NCI-H1092 treated with DMSO at 0.1 percent for 48 hours (cell line): ENCODE measurements around the gene ZNF189.
A peak's percentile ranks its signal among the peaks of the same experiment; 100 is the strongest.

ENCODE experiments used
- DNase-seq: peaks from one replicate; lab custom pipeline; 2025; lab: John Stamatoyannopoulos, UW

ZNF189 gene

DNA sequence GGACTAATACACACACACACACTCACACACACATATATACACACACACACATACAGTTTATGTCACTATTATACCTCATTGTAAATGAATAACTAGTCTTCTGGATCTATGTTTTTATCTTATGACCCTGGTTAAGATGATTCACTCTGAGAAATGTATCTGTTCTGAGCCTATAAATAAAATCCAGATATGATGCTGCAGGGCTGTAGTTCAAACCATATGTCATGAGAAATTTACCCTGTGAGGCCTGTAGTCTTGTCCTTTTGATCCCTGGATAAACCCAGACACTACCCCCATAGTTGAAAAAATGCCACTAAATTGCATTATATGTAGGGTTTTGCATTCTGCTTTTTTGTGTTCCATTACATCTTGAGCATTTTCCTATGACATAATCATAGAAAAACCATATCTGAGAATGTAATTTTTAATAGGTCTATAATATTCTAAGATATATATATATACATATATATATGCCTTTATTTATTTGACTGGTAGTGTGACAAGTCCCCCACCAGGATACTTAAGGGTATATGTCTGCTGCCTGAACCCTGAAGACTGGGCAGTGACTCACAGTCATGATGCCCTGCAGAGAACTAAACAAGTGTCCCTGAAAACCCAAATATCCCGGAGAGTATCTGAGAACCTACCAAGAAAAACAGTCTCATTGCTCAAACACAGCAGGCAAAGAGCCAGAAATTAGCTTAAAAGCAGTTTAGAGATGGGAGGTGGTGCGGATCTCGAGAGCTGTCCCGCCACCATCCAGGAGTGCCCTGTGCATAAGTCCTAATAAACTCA is 55.3 kb downstream of the ZNF189 start:
- DNase-seq = no peak

DNA sequence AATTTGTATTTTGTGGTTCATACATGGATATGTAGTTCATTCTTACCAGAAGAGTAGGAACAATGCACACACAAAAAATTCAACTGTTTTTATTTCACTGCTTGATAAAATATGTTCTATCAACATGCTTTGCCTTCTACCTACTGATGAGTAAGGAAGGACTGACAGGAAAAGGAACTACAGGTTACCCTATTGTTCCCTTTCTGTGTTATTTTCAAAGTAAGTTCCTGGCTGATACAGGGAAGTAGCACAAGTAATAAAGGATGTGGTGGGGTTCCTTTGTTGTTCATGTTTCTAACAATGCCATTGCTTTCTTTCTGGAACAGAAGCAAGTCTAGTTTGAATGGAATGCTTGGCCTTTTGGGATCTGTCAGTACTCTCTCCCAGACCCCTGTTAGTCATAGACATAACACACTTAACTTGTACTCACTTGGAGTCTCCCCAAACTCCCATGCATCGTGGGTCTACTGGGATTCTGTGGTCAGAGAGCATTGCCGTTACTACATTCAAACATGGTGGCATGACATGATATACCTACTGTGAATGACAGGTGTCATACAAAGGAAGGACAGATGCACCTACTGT is 57.1 kb downstream of the ZNF189 start:
- no peak for DNase-seq

DNA sequence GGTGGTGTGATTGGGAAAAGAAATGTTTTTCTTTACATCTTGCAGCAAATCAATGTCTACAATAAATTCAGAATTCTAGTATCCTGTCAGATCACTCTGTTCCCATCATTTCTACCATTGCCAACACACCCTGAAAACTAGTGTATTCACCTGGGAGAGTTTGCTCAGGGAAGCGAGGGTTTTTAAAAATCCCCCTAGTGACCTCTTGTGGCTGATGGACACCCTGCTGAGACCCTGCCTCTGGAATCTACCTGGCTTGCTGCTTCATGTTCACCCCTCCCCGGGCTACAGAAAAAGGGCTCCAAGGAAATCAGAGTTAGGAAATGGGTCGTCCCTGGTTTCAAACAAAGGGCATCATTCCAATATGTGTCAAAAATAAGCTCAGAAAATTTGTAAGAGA is 58.4 kb downstream of the ZNF189 start:
- DNase-seq = peak; percentile 8

DNA sequence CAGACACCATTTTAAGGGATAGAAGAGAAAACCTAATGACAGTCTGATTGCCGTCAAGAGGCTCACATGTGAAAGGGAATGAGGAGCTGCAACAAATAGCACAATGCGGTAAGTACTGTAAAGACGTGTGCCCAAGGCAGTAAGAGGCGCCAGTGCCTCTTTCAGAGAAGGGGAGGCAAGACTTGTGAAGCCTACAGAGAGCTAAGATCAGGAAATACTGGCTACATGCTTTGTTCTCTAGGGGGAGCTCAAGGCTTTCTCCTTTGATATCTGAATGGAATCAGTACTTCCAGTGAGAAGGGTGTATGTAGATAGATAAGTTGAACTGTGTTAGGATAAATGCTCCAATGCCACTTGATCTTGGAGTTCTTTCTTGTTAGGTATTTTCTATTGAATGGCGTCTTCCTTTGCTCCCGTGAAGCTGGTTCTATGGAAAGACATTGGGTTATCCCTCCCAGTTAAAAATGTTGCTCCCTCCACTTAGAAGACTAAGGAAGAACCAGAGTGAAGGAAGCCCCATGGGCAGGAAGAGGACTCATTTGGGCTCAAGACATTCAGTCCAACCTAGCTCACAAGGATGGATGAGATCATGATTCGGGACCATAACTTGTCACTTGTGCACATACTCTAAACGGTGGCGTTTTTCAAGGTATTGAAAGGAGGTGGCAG is 60.4 kb downstream of the ZNF189 start:
- DNase-seq = peak; percentile 83
